Stimulated activated CD8-positive, alpha-beta memory T cell treated with anti-CD3 and anti-CD28 coated beads, Interleukin-15, amount 100 ng/mL, for 4 hours (primary cell): ENCODE data around the gene LRRC18.

Source experiments
- DNase-seq, 2 donors: peaks; one replicate each; pipeline ENCODE4 v3.0.0-alpha.2; 2020; ENCODE audit warnings: low read depth in 2 of 2

LRRC18 gene

DNA sequence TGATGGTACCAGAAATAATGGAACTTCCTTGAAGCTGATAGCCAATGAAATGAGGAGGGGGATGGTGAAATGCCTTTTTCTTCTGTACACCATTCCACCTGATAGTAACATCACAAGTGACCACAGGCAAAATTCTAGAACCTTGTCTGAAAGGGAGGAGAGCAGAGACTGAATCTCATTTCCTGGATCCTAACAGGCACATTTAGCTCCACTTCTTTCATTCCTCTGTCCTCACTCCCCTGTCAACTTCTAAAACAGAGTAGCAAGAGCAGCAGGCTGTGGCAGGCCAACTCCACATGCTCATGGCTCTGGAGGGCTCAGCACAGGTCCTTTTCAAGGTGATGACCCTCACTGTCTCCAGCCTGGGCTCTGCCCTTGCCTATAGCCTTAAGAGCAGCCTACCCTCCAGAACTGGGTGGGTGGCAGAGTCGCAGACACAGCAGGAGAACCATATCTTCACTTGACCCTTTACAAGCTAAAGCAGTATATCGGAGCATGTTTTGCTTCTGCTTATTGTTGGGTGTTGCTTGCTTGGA is at the start of gene LRRC18:
Gene LRRC18 (minus strand): TSS at position 51 of the 536 bp plus-strand sequence. CDS start 25,685 bp downstream, outside the sequence.
- DNase-seq: no peak

DNA sequence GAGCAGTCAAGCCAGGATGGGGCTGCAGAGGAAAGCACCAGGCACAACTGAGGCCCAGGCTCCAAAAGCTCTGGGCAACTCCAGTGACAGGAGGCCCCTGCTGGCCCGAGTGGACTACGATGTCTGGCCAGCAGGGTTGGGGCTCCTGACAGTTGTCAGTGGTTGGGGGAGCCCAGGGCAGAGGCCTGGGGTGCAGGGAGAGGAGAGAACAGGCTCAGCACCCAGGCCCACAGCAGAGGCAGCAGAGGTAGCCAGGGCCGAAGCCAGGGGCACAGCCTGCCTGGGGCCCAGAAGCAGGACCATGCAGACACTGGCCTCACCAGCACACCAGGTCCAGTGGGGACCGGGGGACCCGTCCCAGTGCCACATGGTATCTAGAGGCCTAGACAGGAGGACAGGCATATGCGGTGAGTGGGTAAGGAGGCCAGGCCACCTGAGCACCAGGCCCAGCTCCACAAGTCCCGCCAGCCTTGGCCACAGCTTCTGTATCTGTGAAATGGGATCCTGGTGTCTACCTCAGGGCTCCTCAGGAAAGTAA is 46.0 kb upstream of the LRRC18 start:
- DNase-seq: no peak

DNA sequence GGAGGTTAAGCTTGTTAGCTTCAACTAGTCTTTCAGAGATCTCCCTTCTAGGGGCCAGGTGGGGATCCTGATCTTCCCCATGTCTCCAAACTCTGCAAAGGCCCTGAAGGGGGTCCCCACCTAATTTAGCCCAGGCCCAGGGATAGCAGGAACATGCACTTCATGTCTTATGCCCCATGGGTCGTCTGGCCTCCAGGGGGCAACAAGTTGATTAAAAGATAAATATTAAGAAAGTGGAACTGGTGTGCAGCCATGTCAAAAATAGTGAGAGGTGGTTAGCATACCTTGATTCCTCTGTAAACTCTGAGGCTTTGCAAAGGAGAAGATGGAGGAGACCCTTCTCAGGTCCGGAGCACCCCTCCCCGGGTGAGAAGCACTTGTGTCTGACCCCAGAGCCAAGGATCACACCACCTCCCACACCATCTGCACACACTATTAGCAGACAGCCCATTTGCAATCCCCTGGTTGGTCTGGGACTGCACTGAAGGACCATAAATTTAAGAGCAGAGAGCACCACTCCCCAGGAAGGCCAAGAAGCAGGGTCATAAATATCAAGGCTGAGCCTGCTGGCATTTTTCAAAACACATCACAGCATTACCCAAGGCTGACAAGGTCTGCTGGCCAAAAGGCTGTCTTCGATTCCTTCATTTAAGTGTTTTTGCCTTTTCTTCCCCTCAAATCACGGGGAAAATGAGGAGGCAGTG is 44.2 kb upstream of the LRRC18 start:
- no peak for DNase-seq

DNA sequence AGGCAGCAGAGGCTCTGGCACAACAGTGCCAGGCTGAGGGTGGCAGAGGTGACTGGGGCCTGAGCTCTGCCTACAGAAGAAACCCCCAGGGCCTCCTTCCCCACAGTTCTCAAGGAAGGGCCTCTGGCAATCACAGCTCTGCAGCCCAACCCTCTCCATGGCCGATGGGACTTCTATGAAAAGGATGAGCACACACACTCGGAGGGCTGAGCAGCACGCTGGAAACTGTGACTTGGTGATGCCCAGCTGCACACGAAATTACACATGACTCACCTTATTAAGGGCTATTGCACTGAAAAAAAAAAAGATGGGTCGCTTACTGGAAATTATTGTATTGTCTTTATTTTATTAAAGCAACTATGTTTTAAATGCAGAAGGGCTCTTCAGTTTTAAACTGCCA is 42.9 kb upstream of the LRRC18 start:
- no peak for DNase-seq

DNA sequence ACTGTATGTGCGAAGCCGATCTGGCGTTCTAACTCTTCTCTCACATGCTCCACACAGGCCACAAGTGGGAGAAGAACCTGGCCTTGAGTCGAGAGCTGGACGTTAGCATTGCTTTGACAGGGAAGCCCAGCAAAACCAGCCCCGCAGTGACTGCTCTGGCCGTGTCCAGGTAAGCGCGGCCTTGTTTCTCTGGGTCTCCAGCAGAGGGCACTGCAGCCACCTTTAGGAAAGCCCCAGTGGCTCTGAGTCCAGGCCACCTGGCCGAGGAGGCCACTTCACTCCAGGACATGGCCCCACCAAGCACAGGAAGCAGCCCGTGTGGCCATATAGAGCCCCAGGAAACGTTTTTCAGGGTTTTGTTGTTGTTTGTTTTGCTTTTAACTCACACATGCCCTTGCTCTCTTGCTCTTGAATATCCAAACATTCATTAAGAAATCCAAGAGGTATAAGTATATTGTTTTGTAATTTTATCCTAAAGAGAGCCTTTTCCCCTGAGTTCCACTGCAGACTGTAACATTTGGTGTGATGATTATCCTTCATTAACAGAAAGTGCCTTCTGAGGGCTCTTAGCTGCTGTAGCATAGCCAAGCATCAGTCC is 41.8 kb upstream of the LRRC18 start:
- DNase-seq: no peak

- DNase-seq: no peak
Observed at GRCh38 chr10:48978318-48978717, 38.7 kb upstream of the LRRC18 start.

DNA sequence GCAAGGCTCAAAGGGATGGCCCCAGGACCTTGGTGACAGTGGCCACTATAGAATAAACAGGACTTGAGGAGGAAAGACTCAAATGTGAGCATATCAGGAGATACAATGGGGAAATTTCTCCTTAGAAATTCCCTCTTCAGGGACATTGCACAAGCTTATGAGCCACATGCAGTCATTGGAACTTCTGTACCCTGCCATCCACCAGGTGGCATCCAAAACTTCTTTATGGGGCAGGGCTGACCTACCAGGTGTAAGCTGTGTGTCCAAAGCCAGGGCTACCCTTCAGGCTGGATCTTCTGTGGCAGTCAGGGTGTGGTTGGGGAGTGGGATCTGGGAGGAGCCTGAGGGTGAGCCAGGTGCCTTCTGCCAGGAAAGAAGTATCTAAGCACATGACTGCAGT is 36.6 kb upstream of the LRRC18 start:
- no peak for DNase-seq

DNA sequence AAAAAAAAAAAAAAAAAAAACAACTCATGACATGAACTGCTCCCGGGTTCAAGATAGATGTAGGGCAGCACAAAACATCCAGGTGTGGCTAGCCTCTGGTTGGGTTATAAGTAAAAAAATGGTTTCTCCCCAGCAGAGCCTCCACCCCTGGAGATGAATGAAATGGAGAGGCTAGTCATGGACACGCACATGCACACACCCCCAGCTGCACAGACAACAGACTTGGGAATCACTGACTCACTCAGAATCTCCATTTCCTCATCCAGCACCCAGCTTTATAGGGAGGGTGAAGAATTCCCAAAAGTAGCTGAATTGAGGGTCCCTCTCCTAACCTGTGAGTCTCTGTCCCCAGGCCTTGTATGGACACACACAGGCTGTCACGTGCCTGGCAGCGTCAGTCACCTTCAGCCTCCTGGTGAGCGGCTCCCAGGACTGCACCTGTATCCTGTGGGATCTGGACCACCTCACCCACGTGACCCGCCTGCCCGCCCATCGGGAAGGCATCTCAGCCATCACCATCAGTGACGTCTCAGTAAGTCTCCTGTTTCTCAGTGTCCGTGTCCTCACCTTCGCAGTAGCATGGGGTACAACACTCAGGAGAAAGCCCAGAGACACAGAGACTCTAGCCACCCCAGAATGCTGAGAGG is 35.0 kb upstream of the LRRC18 start:
- DNase-seq: no peak

DNA sequence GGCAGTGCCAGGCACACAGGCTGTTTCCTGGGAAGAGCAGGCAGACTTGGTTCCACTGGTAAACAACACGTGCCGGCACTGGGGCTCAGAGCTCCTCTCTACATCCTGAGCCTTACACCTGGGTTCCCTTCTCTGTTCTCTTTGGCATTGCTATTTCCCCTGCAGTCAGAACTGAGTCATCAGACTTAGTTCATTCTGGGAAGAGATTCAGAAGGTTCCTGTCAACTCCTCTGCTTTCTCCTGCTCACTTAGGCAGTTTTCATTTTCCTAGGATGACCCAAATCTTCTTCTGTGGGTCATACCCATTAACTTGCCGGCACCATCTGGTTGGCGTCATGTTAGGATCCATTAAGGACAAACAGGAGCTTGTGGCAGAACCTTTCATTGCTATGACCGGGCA is 33.4 kb upstream of the LRRC18 start:
- no peak for DNase-seq

DNA sequence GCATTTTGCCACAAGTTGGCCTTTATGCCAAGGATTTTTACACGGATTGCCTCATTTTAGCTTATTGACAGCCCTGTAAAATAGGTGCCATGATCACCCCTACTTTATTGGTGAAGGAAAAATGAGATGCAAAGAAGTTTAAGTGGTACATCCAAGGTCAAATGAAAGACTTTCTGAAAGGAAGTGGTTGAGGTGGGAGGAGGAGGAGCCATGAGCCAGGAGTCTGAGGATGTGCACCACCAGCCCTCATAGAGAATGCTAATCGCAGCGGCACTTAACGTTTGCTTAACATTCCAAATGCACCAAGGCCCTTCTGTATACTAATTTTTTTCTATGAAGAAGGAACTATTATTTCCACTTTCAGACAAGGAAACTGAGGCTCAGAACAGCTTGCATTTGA is 31.0 kb upstream of the LRRC18 start:
- no peak for DNase-seq

DNA sequence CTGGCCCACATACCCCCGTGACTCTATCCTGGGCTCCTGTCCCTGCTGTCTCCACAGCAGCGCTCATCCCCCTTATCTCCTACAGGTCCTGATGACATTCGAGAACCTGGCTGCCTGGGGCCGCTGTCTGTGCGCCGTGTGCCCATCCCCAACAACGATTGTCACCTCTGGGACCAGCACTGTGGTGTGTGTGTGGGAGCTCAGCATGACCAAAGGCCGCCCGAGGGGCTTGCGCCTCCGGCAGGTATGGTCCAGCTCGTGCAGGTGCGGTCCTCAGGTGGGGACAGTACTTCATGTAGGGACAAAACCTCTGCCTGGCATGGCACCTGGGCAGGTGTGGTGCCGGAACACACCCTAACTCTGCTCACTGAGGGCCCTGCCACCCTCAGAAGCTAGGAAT is 30.4 kb upstream of the LRRC18 start:
- no peak for DNase-seq

DNA sequence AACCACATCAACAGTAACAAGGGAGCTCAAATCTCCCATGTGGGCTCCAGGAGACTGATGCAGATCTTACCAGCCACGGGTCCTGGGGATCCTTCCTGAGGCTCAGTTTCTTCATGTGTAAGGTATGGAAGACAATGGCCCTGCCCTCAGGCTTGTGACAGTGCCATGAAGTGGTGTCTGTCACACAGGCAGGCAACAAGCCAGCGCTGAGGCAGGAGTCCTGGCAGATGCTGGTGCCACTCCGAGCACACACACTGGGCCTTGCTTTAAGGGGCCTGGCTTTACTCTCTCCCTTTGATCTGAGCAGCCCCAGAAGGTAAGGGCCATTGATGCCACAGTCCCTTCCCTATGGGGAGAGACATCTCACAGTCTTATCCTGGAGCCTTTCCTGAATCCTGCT is 28.4 kb upstream of the LRRC18 start:
- no peak for DNase-seq

DNA sequence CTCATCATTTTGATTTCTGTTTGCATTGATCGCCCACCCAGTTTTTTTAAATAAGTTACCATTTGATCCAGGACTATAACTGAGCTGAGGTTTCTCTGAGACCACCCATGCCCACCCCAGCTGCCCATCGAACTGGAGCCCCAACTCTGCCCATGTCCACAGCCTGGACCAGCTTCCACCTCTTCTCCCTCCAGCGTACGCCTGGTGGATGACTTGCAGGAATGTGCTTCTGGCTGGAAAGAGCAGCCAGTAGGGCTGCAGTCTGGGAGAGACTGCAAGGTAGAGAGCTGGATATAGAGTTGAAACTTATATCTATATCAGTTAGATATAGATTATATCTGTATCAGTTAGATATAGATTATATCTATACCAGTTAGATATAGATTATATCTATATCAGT is 25.8 kb upstream of the LRRC18 start:
- DNase-seq: no peak

- DNase-seq: no peak
Observed at GRCh38 chr10:48964038-48964437, 24.4 kb upstream of the LRRC18 start.

DNA sequence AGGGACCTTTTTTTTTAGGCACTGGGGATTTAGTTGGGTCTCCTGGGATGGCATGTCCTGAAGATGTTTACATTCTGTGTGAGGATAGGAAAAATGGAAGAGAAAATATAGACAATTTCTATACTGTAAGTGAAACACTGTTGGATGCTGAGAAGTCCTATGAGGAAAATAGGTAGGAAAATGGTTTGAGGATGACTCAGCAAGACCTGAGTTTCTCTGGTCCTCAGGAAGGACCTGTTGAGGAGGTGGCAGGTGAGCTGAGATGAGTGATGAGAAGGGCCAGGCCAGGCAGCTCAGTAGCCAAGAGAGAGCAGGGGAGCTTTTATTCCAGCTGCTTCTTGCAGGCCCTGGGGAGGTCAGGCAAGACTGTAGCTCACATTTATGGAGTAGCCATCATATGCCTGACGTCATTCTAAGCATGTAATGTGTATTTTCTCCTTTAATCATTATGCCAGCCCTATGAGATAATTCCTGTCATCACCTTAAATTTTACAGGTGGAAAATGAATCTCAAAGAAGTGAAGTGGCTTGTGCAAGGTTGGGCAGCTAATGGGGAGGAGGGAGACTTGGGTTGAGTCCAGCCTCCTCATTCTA is 19.1 kb upstream of the LRRC18 start:
- no peak for DNase-seq

DNA sequence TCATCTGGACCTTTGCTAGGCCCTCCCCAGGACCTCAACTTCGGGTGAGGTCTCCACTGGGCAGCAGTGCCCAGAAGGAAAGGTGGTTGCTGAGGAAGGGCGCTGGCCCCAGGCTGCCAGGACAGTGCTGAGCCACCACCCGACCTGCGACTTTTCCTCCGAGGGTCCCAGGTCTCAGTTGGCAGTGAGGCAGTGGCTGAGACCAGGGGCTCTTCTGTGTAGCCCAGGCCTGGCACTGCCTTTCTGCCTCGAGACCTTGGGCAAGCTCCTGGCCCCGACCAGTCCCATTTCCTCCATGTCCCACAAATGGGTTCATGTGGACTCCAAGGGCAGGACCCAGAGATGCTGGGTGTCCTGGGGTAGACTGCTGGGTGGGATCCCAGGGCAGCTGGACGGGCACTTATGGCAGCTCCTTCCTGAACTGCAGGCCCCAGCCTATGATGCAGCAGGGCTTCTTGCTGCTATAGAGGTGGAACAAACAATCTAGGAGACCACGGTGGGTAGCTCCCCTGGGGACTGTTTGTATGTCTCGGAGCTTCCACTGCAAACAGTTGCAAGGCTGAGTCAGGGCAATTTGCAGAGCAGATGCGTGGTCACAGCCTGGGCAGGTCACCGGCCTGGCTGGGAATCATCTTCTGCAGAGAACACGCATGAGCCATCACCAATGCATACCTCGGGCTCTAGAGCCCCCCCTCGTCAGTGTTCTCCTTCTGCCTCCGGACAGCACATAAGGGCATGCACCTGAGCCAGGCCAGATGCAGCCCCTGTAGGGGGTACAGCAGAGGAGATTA is 17.9 kb upstream of the LRRC18 start:
- no peak for DNase-seq

DNA sequence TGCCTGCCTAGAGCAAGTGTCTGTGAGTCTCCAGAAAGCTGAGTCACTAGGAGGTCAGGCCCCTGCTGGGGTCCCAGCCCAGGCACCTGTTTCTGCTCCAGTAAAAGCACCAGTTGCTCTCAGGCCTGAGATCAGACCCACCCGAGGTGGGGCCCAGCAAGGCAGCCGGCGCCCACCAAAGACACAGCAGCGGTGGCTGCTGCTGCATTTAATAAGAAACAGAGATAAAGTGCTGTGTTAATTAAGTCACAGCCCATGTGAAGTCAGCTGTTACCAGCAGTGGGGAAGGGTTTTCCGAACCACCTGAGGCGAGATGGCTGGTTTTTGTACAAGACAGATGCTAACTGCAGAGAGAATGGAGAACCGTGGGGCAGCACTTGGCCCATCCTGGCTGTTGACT is 12.1 kb upstream of the LRRC18 start:
- no peak for DNase-seq

GRCh38 chr10:48948470-48949037 is 8.9 kb upstream of the LRRC18 start:
- DNase-seq: no peak

DNA sequence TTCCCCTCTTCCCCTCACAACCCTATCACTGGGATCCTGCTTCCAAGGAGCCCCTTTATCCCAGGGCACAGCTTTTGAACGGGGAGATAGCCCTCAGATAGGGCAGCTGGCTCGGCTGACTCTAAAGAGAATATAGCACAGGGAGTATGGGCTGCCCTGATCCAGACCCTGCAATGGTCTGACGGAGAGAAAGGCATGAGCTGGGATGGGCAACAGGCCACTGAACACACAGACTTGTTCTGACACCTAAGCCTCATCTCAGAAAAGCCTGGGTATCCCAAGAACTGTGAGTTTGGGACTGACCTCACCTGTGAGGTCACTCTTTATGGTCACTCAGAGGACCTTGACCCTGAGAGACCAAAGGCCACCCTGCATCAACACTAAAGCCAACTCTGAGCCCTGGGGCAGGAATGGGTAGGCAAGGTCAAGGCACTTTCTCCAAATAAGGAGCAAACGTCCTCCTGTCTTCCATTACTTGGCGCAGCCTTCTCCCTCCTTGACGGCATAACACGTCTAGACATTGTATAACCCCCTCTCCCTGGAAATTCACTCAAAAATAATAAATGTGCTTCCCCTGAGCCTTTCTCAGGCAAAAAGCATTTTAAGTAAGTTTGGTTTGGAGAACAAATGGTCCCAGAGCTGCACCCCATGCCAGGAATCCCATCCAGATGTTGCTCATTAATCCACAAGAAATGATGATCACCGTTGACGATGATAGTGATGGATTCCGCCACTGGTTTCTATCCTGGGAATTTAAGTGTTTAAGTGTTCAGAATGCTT is 8.2 kb upstream of the LRRC18 start:
- DNase-seq: no peak

GRCh38 chr10:48946891-48947500 is 7.4 kb upstream of the LRRC18 start:
- DNase-seq: no peak
